ENCODE results near the gene TSPYL1.

- TF ChIP-seq SAP30 (IDR thresholded peaks at IDR 0.05; ENCODE audit: insufficient read depth, insufficient replicate concordance, low read length) (no peak), HDAC6 (IDR thresholded peaks at IDR 0.05; ENCODE audit: low read depth, low read length) (no peak)
These were observed 8.1 kb upstream of the TSPYL1 start for GRCh38 chr6:116287689-116288282.

All from H1 (cell line).